Astrocyte (in vitro differentiated cells and primary cell): ENCODE measurements around the gene MAML2. TPM values are rescaled to one million over a fixed set of nuclear protein-coding genes. Genes with fewer than 3 reads are reported as not detected.

Experiments
- DNase-seq: peaks from one replicate; pipeline ENCODE4 v3.0.0-alpha.2; 2010; ENCODE audit warnings: low read depth
- FAIRE-seq: peaks from 2 replicates; lab custom pipeline; 2011; peaks lifted over from hg19 to GRCh38; lab: Jason Lieb, UNC
- H2AFZ ChIP-seq: 2 replicates; pipeline ENCODE4 v1.6.0; 2012; ENCODE audit warnings: low read depth, low read length, inconsistent platforms
- H3K27ac ChIP-seq: 2 replicates; pipeline ENCODE4 v1.5.1; 2011; ENCODE audit warnings: low read depth, low read length, inconsistent platforms
- H3K27me3 ChIP-seq: 2 replicates; pipeline ENCODE4 v1.6.0; 2011; ENCODE audit warnings: low read length, inconsistent platforms; ENCODE audit not compliant: insufficient read depth
- H3K36me3 ChIP-seq: 2 replicates; pipeline ENCODE4 v1.5.1; 2011; ENCODE audit warnings: low read length, inconsistent platforms; ENCODE audit not compliant: insufficient read depth
- H3K4me1 ChIP-seq: 2 replicates; pipeline ENCODE4 v1.5.1; 2011; ENCODE audit warnings: low read length, inconsistent platforms; ENCODE audit not compliant: insufficient read depth
- H3K4me2 ChIP-seq: 2 replicates; pipeline ENCODE4 v1.6.0; 2012; ENCODE audit warnings: low read length, inconsistent platforms
- H3K4me3 ChIP-seq: 2 replicates; pipeline ENCODE4 v1.5.1; 2011; ENCODE audit warnings: low read depth, mild to moderate bottlenecking, low read length, inconsistent platforms; ENCODE audit not compliant: insufficient read depth
- H3K79me2 ChIP-seq: 2 replicates; pipeline ENCODE4 v1.6.0; 2012; ENCODE audit warnings: mild to moderate bottlenecking, low read length, inconsistent platforms; ENCODE audit not compliant: insufficient read depth
- H3K9ac ChIP-seq: 2 replicates; pipeline ENCODE4 v1.6.0; 2012; ENCODE audit warnings: mild to moderate bottlenecking, low read length, inconsistent platforms
- H3K9me3 ChIP-seq: 2 replicates; pipeline ENCODE4 v1.5.1; 2012; ENCODE audit warnings: low read depth, mild to moderate bottlenecking, low read length, inconsistent platforms; ENCODE audit not compliant: insufficient read depth
- H4K20me1 ChIP-seq: 2 replicates; pipeline ENCODE4 v1.6.0; 2012; ENCODE audit warnings: low read length, inconsistent platforms; ENCODE audit not compliant: insufficient read depth
- H3K27ac Mint-ChIP-seq: one replicate; pipeline ENCODE4 v1.8.0; 2021; ENCODE audit warnings: mild to moderate bottlenecking, mixed read lengths; ENCODE audit not compliant: unreplicated experiment
- H3K27me3 Mint-ChIP-seq: one replicate; pipeline ENCODE4 v1.8.0; 2021; ENCODE audit warnings: low read depth, mixed read lengths; ENCODE audit not compliant: unreplicated experiment
- H3K36me3 Mint-ChIP-seq: one replicate; pipeline ENCODE4 v1.8.0; 2021; ENCODE audit warnings: low read depth, mixed read lengths; ENCODE audit not compliant: unreplicated experiment
- H3K4me1 Mint-ChIP-seq: one replicate; pipeline ENCODE4 v1.8.0; 2021; ENCODE audit warnings: low read depth, mixed read lengths; ENCODE audit not compliant: unreplicated experiment
- H3K4me3 Mint-ChIP-seq: one replicate; pipeline ENCODE4 v1.8.0; 2021; ENCODE audit warnings: mild to moderate bottlenecking, moderate library complexity, mixed read lengths; ENCODE audit not compliant: unreplicated experiment
- H3K9me3 Mint-ChIP-seq: one replicate; pipeline ENCODE4 v1.8.0; 2021; ENCODE audit warnings: mild to moderate bottlenecking, mixed read lengths; ENCODE audit not compliant: unreplicated experiment
- CTCF ChIP-seq: IDR thresholded peaks from 2 replicates; pipeline ENCODE4 v1.5.1; 2011; ENCODE audit warnings: low read depth, mild to moderate bottlenecking, inconsistent platforms, low read length, moderate library complexity; ENCODE audit not compliant: insufficient read depth
- EZH2 ChIP-seq: IDR thresholded peaks from 2 replicates; pipeline ENCODE4 v1.6.1; 2012; ENCODE audit warnings: mild to moderate bottlenecking, low read length, inconsistent platforms; ENCODE audit not compliant: insufficient read depth
- total RNA-seq: library from RNA; stranded (reverse); gene quantifications from 2 replicates; pipeline ENCODE4 v1.2.1, GENCODE V29; 2021

MAML2 gene
- total RNA-seq, 1 donor from 2014 or later: 27.4 TPM

- H3K4me3 Mint-ChIP-seq: peak overlapping the region; percentile 63
- peaks cover 71% of the 10 kb centered on the region for H3K79me2 ChIP-seq
- FAIRE-seq: no peak
Measured at GRCh38 chr11:96219981-96220623, 122.9 kb downstream of the MAML2 start.

GRCh38 chr11:96218901-96219300, 124.1 kb downstream of the MAML2 start:
- Mint-ChIP-seq H3K4me3 (no peak overlapping the region), H3K9me3 (no peaks in the 10 kb centered on the region), H3K27ac (no peak overlapping the region), H3K36me3 (peaks cover 7% of the 10 kb centered on the region), H3K27me3 (no peaks in the 10 kb centered on the region), H3K4me1 (peaks cover 46% of the 10 kb centered on the region)
- no peak overlapping the region for H3K4me3 ChIP-seq
- no peak for DNase-seq
- FAIRE-seq: no peak
- H3K27me3 ChIP-seq: no peaks in the 10 kb centered on the region
- H3K79me2 ChIP-seq: peaks cover 65% of the 10 kb centered on the region
- no peak overlapping the region for H3K4me2 ChIP-seq
- no peaks in the 10 kb centered on the region for H3K36me3 ChIP-seq
- H3K27ac ChIP-seq: no peak overlapping the region
- peaks cover 25% of the 10 kb centered on the region for H3K4me1 ChIP-seq
- H3K9me3 ChIP-seq: no peaks in the 10 kb centered on the region
- no peak for TF ChIP-seq EZH2
- TF ChIP-seq CTCF: no peak
- no peak overlapping the region for H2AFZ ChIP-seq
- no peaks in the 10 kb centered on the region for H4K20me1 ChIP-seq
- H3K9ac ChIP-seq: no peak overlapping the region

More at GRCh38 chr11:96219981-96220623, 122.9 kb downstream of the MAML2 start:
- peaks cover 17% of the 10 kb centered on the region for H3K4me1 ChIP-seq
- DNase-seq: no peak
- Mint-ChIP-seq H3K9me3 (no peaks in the 10 kb centered on the region), H3K27ac (peak overlapping the region; percentile 30), H3K4me1 (peaks cover 40% of the 10 kb centered on the region), H3K27me3 (no peaks in the 10 kb centered on the region), H3K36me3 (peaks cover 7% of the 10 kb centered on the region)
- H3K4me3 ChIP-seq: no peak overlapping the region
- no peak overlapping the region for H2AFZ ChIP-seq
- H4K20me1 ChIP-seq: no peaks in the 10 kb centered on the region
- no peaks in the 10 kb centered on the region for H3K9me3 ChIP-seq
- H3K9ac ChIP-seq: no peak overlapping the region
- no peaks in the 10 kb centered on the region for H3K36me3 ChIP-seq
- TF ChIP-seq EZH2: no peak
- TF ChIP-seq CTCF: no peak
- peak overlapping the region; percentile 21 for H3K4me2 ChIP-seq
- H3K27ac ChIP-seq: peak overlapping the region; percentile 7
- no peaks in the 10 kb centered on the region for H3K27me3 ChIP-seq

- Mint-ChIP-seq H3K4me1 (peaks cover 53% of the 10 kb centered on the region), H3K4me3 (no peak overlapping the region), H3K27me3 (no peaks in the 10 kb centered on the region), H3K36me3 (peaks cover 7% of the 10 kb centered on the region), H3K9me3 (no peaks in the 10 kb centered on the region), H3K27ac (no peak overlapping the region)
- Histone ChIP-seq H3K27me3 (no peaks in the 10 kb centered on the region), H3K36me3 (no peaks in the 10 kb centered on the region), H3K4me1 (peaks cover 34% of the 10 kb centered on the region), H3K9ac (no peak overlapping the region), H4K20me1 (no peaks in the 10 kb centered on the region), H3K79me2 (peaks cover 63% of the 10 kb centered on the region), H3K9me3 (no peaks in the 10 kb centered on the region), H3K4me3 (no peak overlapping the region), H3K27ac (no peak overlapping the region), H3K4me2 (no peak overlapping the region), H2AFZ (no peak overlapping the region)
- FAIRE-seq (no peak), DNase-seq (no peak)
- no peak for TF ChIP-seq EZH2
- TF ChIP-seq CTCF: no peak
Measured at GRCh38 chr11:96218006-96218405, 125.0 kb downstream of the MAML2 start.
